ENCODE data around the gene SRF. TPM values are rescaled to one million over a fixed set of nuclear protein-coding genes. Genes with fewer than 3 reads are reported as not detected.

SRF gene
- total RNA-seq, 2 donors from 2014 or later: 40.5 to 56.3 TPM

- Histone ChIP-seq H3K36me3 (no peaks in the 10 kb centered on the region), H3K27ac (no peak overlapping the region), H3K27me3 (replicated peaks; ENCODE audit: insufficient read depth) (no peaks in the 10 kb centered on the region), H3K4me1 (replicated peaks) (peaks cover 10% of the 10 kb centered on the region), H3K9me3 (no peaks in the 10 kb centered on the region), H3K4me3 (no peak overlapping the region)
- WGBS: 86% methylated on average over 1 of the region's 1 CpG
- intact Hi-C loops (cut with DNase I): no loop called here
- TF ChIP-seq POLR2A (IDR thresholded peaks at IDR 0.05) (no peak), POLR2AphosphoS5 (IDR thresholded peaks at IDR 0.05) (no peak)
- TF ChIP-seq, protein P1, sequence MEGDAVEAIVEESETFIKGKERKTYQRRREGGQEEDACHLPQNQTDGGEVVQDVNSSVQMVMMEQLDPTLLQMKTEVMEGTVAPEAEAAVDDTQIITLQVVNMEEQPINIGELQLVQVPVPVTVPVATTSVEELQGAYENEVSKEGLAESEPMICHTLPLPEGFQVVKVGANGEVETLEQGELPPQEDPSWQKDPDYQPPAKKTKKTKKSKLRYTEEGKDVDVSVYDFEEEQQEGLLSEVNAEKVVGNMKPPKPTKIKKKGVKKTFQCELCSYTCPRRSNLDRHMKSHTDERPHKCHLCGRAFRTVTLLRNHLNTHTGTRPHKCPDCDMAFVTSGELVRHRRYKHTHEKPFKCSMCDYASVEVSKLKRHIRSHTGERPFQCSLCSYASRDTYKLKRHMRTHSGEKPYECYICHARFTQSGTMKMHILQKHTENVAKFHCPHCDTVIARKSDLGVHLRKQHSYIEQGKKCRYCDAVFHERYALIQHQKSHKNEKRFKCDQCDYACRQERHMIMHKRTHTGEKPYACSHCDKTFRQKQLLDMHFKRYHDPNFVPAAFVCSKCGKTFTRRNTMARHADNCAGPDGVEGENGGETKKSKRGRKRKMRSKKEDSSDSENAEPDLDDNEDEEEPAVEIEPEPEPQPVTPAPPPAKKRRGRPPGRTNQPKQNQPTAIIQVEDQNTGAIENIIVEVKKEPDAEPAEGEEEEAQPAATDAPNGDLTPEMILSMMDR (IDR thresholded peaks at IDR 0.05): no peak
- no peak for DNase-seq (ENCODE audit: low spot score)
Measured at GRCh38 chr6:43125555-43125954, 45.5 kb upstream of the SRF start.

GRCh38 chr6:43127180-43127579 lies 43.9 kb upstream of the SRF start:
- Histone ChIP-seq H3K27me3 (replicated peaks; ENCODE audit: insufficient read depth) (no peaks in the 10 kb centered on the region), H3K4me1 (replicated peaks) (peaks cover 7% of the 10 kb centered on the region), H3K36me3 (no peaks in the 10 kb centered on the region), H3K4me3 (no peak overlapping the region), H3K9me3 (no peaks in the 10 kb centered on the region), H3K27ac (no peak overlapping the region)
- TF ChIP-seq POLR2AphosphoS5 (IDR thresholded peaks at IDR 0.05) (no peak), POLR2A (IDR thresholded peaks at IDR 0.05) (no peak)
- TF ChIP-seq, protein P1 (IDR thresholded peaks at IDR 0.05): no peak
- WGBS: 82% methylated on average over 12 of the region's 12 CpGs
- intact Hi-C loops (cut with DNase I): no loop called here
- no peak for DNase-seq (ENCODE audit: low spot score)

GRCh38 chr6:43127877-43128276 lies 43.2 kb upstream of the SRF start:
- Histone ChIP-seq H3K4me3 (no peak overlapping the region), H3K27ac (no peak overlapping the region), H3K36me3 (no peaks in the 10 kb centered on the region), H3K4me1 (replicated peaks) (peaks cover 7% of the 10 kb centered on the region), H3K27me3 (replicated peaks; ENCODE audit: insufficient read depth) (no peaks in the 10 kb centered on the region), H3K9me3 (no peaks in the 10 kb centered on the region)
- 49% methylated on average over 11 of the region's 11 CpGs for WGBS
- DNase-seq (ENCODE audit: low spot score): no peak
- intact Hi-C loops (cut with DNase I): loop anchor here (2.0 kb wide), 1 partner anchor 55 kb away; no protein-coding TSS in a partner anchor
- TF ChIP-seq POLR2AphosphoS5 (IDR thresholded peaks at IDR 0.05) (no peak), POLR2A (IDR thresholded peaks at IDR 0.05) (no peak)
- TF ChIP-seq, protein P1 (IDR thresholded peaks at IDR 0.05): no peak

- TF ChIP-seq POLR2AphosphoS5 (IDR thresholded peaks at IDR 0.05) (no peak), POLR2A (IDR thresholded peaks at IDR 0.05) (no peak)
- TF ChIP-seq, protein P1 (IDR thresholded peaks at IDR 0.05): no peak
- H3K36me3 ChIP-seq: no peaks in the 10 kb centered on the region
- DNase-seq (ENCODE audit: low spot score): no peak
- WGBS: 80% methylated on average over 16 of the region's 16 CpGs
- intact Hi-C loops (cut with DNase I): loop anchor here (2.0 kb wide), 1 partner anchor 56 kb away; no protein-coding TSS in a partner anchor
- H3K4me1 ChIP-seq (replicated peaks): peaks cover 4% of the 10 kb centered on the region
- H3K27me3 ChIP-seq (replicated peaks; ENCODE audit: insufficient read depth): no peaks in the 10 kb centered on the region
- no peak overlapping the region for H3K4me3 ChIP-seq
- no peak overlapping the region for H3K27ac ChIP-seq
- no peaks in the 10 kb centered on the region for H3K9me3 ChIP-seq
Measured at GRCh38 chr6:43128926-43129325, 42.1 kb upstream of the SRF start.

DNA sequence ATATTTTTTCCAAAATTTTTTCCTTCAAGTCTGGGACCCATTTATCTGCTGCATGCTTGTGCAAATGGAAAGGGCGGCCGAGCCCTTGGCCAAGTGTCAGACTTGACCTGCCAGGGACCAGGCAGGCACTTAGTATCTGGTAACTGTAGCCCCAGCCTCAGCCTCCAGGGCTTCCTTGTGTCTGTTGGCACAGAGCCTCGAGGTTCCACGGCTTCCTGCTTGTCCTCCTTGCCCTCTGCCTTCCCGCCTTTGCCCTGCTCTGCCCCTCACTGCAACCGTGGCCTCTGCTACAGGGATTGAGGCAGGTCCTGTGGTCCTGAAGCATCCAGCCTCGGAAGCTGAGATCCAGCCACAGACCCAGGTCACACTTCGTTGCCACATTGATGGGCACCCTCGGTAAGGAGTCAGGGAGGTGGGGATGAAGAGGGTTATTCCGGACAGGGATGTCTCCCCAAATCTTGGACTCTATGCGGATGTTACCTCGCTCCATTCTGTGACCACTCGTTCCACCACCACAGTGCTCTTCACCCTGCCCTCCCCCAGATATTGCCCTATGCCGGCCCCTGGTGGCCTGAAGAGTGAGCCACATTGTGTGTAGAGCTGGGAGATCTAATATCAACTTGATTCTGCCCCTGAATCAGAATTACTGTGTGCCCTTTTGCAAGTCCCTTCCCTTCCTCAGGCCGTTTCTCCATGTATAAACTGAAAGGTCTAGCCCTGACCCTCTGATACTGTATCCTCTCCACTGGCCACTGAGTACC lies 41.5 kb upstream of the SRF start:
- H3K4me1 ChIP-seq (replicated peaks): peaks cover 4% of the 10 kb centered on the region
- DNase-seq (ENCODE audit: low spot score): no peak
- intact Hi-C loops (cut with DNase I): loop anchor here (2.0 kb wide), 1 partner anchor 57 kb away; no protein-coding TSS in a partner anchor
- H3K27me3 ChIP-seq (replicated peaks; ENCODE audit: insufficient read depth): no peaks in the 10 kb centered on the region
- TF ChIP-seq POLR2A (IDR thresholded peaks at IDR 0.05): no peak
- TF ChIP-seq, protein P1 (IDR thresholded peaks at IDR 0.05): peak in 3 of 4 experiments; percentile 26 to 61 (median 50)
- no peaks in the 10 kb centered on the region for H3K9me3 ChIP-seq
- no peak overlapping the region for H3K27ac ChIP-seq
- no peaks in the 10 kb centered on the region for H3K36me3 ChIP-seq
- 52% methylated on average over 15 of the region's 15 CpGs for WGBS
- H3K4me3 ChIP-seq: no peak overlapping the region

All from prostate gland (tissue), 2 donors.